Loucy (cell line): Measurements from ENCODE around the gene PSMD2.

Experiments used
- H2AFZ ChIP-seq: fragments of 200-600 bp; sonication (generic); 2 replicates; pipeline ENCODE4 v1.6.0; 2016; ENCODE audit warnings: antibody characterized with exemption, mild to moderate bottlenecking, low read length, moderate library complexity
- H3F3A ChIP-seq: fragments of 200-600 bp; 2 replicates; pipeline ENCODE4 v1.6.0; 2016; ENCODE audit warnings: antibody characterized with exemption, low read depth, mild to moderate bottlenecking
- H3K27me3 ChIP-seq: fragments of 200-600 bp; sonication (generic); 2 replicates; pipeline ENCODE4 v1.6.1; 2014; ENCODE audit warnings: low read length, mild to moderate bottlenecking; ENCODE audit not compliant: insufficient read depth, poor library complexity, severe bottlenecking
- H3K36me3 ChIP-seq: fragments of 200-600 bp; sonication (generic); 2 replicates; pipeline ENCODE4 v1.6.1; 2016; ENCODE audit warnings: low read length; ENCODE audit not compliant: insufficient read depth
- H3K4me1 ChIP-seq: fragments of 200-600 bp; sonication (generic); 2 replicates; pipeline ENCODE4 v1.5.1; 2014; ENCODE audit warnings: low read length, mild to moderate bottlenecking; ENCODE audit not compliant: insufficient read depth, poor library complexity, severe bottlenecking
- H3K4me2 ChIP-seq: fragments of 200-600 bp; sonication (generic); 2 replicates; pipeline ENCODE4 v1.6.0; 2014; ENCODE audit warnings: antibody characterized with exemption, low read length, low read depth, mild to moderate bottlenecking; ENCODE audit not compliant: poor library complexity, severe bottlenecking
- H3K4me3 ChIP-seq: fragments of 200-600 bp; sonication (generic); 2 replicates; pipeline ENCODE4 v1.5.1; 2014; ENCODE audit warnings: low read length, mild to moderate bottlenecking, mixed read lengths; ENCODE audit not compliant: poor library complexity, severe bottlenecking
- H3K79me2 ChIP-seq: fragments of 200-600 bp; sonication (generic); 2 replicates; pipeline ENCODE4 v1.6.1; 2014; ENCODE audit warnings: low read length; ENCODE audit not compliant: insufficient read depth
- H3K9ac ChIP-seq: fragments of 200-600 bp; sonication (generic); 2 replicates; pipeline ENCODE4 v1.6.0; 2014; ENCODE audit warnings: mild to moderate bottlenecking, low read depth, low read length, moderate library complexity; ENCODE audit not compliant: poor library complexity, severe bottlenecking
- H3K9me2 ChIP-seq: fragments of 200-600 bp; sonication (generic); replicated peaks from 2 replicates; pipeline ENCODE4 v1.6.1; 2016; ENCODE audit warnings: low read depth, low read length, mixed read lengths
- H3K9me3 ChIP-seq: fragments of 200-600 bp; sonication (generic); 2 replicates; pipeline ENCODE4 v1.6.1; 2014; ENCODE audit warnings: mild to moderate bottlenecking, antibody characterized with exemption, low read length, low read depth; ENCODE audit not compliant: insufficient read depth
- H4K20me1 ChIP-seq: fragments of 200-600 bp; sonication (generic); 2 replicates; pipeline ENCODE4 v1.6.0; 2014; ENCODE audit warnings: antibody characterized with exemption, low read length, mild to moderate bottlenecking; ENCODE audit not compliant: insufficient read depth, poor library complexity, severe bottlenecking
- CTCF ChIP-seq: fragments of 200-600 bp; sonication (generic); conservative IDR thresholded peaks from 2 replicates; pipeline ENCODE4 v1.5.1; 2014; ENCODE audit warnings: mild to moderate bottlenecking, antibody characterized with exemption, low read length
- EZH2phosphoT487 ChIP-seq: fragments of 200-600 bp; IDR thresholded peaks from 2 replicates; pipeline ENCODE4 v1.6.1; 2018; ENCODE audit warnings: antibody characterized with exemption, mild to moderate bottlenecking, moderate library complexity, borderline replicate concordance

PSMD2 gene

DNA sequence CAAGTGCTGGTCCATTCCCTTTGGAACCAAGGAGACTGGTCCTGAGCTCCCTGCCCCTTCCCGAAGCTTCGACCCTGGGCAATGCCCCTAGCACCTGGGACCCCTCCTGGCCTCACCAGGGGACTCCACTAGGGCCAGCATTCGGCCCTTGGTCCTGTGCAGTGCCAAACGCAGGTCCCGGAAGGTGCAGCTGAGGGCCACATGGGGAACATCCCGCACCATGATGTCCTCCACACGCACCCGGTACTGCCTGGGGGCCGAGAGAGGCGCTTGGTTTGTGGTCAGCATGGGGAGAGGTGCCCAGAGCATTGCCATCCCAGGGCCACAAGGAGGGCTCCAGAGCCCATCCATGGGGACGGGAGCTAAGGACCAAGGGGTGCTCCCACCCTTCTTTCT lies 54.5 kb downstream of the PSMD2 start:
- Histone ChIP-seq H3K27me3 (no peaks in the 10 kb centered on the region), H3K4me1 (no peaks in the 10 kb centered on the region), H3K4me2 (no peak overlapping the region), H3K79me2 (no peaks in the 10 kb centered on the region), H3K36me3 (no peaks in the 10 kb centered on the region), H3K9ac (no peak overlapping the region), H3K9me2 (no peaks in the 10 kb centered on the region), H3F3A (no peaks in the 10 kb centered on the region), H4K20me1 (no peaks in the 10 kb centered on the region), H3K9me3 (no peaks in the 10 kb centered on the region), H2AFZ (no peak overlapping the region), H3K4me3 (no peak overlapping the region)
- no peak for TF ChIP-seq CTCF

DNA sequence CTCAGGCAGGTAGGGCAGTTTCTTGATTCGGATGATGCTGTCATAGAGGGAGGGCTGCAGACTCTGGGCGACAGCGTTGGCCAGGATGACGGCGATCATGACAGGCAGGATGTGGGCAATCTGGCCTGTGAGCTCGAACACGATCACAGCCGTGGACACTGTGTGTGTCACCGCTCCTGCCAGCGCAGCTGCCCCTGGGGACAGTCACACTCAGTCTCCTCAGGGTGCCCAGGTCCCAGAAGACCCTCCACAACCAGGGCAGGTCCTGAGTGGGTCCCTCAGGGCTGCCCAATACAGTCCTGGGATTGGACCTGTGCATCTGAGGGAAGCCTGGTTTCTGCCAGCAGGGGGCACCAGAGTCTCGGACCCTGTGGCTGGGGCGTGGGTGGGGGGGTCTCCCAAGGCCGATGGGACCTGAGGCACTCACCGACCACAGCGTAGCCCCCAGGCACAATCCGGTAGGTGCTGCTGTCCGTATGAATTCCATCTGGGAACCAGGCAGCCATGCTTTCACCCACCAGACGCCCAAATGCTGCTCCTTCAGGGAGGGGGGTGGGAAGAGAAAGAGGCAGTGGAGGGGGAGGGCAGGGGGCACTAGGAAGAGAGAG lies 55.2 kb downstream of the PSMD2 start:
- H3K36me3 ChIP-seq = no peaks in the 10 kb centered on the region
- H2AFZ ChIP-seq = no peak overlapping the region
- no peaks in the 10 kb centered on the region for H3K9me2 ChIP-seq

GRCh38 chr3:184354754-184355153 lies 55.7 kb downstream of the PSMD2 start:
- H2AFZ ChIP-seq = no peak overlapping the region
- H3K9me2 ChIP-seq = no peaks in the 10 kb centered on the region
- no peak overlapping the region for H3K4me3 ChIP-seq
- H3K4me1 ChIP-seq = no peaks in the 10 kb centered on the region
- TF ChIP-seq EZH2phosphoT487 = no peak
- no peak for TF ChIP-seq CTCF
- no peaks in the 10 kb centered on the region for H3K9me3 ChIP-seq
- H3K36me3 ChIP-seq = no peaks in the 10 kb centered on the region
- H3K79me2 ChIP-seq = no peaks in the 10 kb centered on the region
- H3K27me3 ChIP-seq = no peaks in the 10 kb centered on the region
- H3K9ac ChIP-seq = no peak overlapping the region
- H3K4me2 ChIP-seq = no peak overlapping the region
- H3F3A ChIP-seq = no peaks in the 10 kb centered on the region
- no peaks in the 10 kb centered on the region for H4K20me1 ChIP-seq

More for the DNA sequence above, 55.2 kb downstream of the PSMD2 start:
- Histone ChIP-seq H4K20me1 (no peaks in the 10 kb centered on the region), H3K9me3 (no peaks in the 10 kb centered on the region), H3F3A (no peaks in the 10 kb centered on the region), H3K4me3 (no peak overlapping the region), H3K4me1 (no peaks in the 10 kb centered on the region), H3K27me3 (no peaks in the 10 kb centered on the region), H3K79me2 (no peaks in the 10 kb centered on the region), H3K9ac (no peak overlapping the region), H3K4me2 (no peak overlapping the region)
- TF ChIP-seq CTCF = peak; percentile 78
- no peak for TF ChIP-seq EZH2phosphoT487
